SU-DHL-6 (cell line): Measurements from ENCODE around the gene HOXC13.

Experiments used
- H2AFZ ChIP-seq: fragments of 200-600 bp; sonication (generic); 2 replicates; pipeline ENCODE4 v1.6.1; 2014; ENCODE audit warnings: low read depth, mild to moderate bottlenecking, moderate library complexity, mixed read lengths, antibody characterized with exemption, low read length; ENCODE audit not compliant: severe bottlenecking
- H3F3A ChIP-seq: fragments of 200-600 bp; shearing (Covaris generic); 2 replicates; pipeline ENCODE4 v1.6.0; 2016; ENCODE audit warnings: antibody characterized with exemption, mild to moderate bottlenecking; ENCODE audit not compliant: insufficient read depth
- H3K27ac ChIP-seq: fragments of 200-600 bp; sonication (generic); 2 replicates; pipeline ENCODE4 v1.5.1; 2016; ENCODE audit warnings: low read depth, mild to moderate bottlenecking, low read length, moderate library complexity, mixed read lengths
- H3K27me3 ChIP-seq: fragments of 200-600 bp; sonication (generic), shearing (Covaris generic); 2 replicates; pipeline ENCODE4 v1.6.0; 2014; ENCODE audit warnings: mild to moderate bottlenecking, low read length
- H3K36me3 ChIP-seq: fragments of 200-600 bp; sonication (generic); 2 replicates; pipeline ENCODE4 v1.6.1; 2014; ENCODE audit warnings: mild to moderate bottlenecking, low read length, mixed read lengths
- H3K4me2 ChIP-seq: fragments of 300-600, 200-600 bp; shearing (Covaris generic), sonication (generic); 2 replicates; pipeline ENCODE4 v1.6.0; 2014; ENCODE audit warnings: low read length, low read depth, mild to moderate bottlenecking; ENCODE audit not compliant: poor library complexity, severe bottlenecking
- H3K4me3 ChIP-seq: fragments of 200-600 bp; sonication (generic); 2 replicates; pipeline ENCODE4 v1.5.1; 2014; ENCODE audit warnings: antibody characterized with exemption, low read length, mild to moderate bottlenecking, mixed read lengths; ENCODE audit not compliant: insufficient read depth, poor library complexity, severe bottlenecking
- H3K79me2 ChIP-seq: fragments of 200-600 bp; sonication (generic); 2 replicates; pipeline ENCODE4 v1.6.1; 2014; ENCODE audit warnings: mild to moderate bottlenecking, low read length, moderate library complexity; ENCODE audit not compliant: insufficient read depth
- H3K9ac ChIP-seq: fragments of 200-600 bp; sonication (generic); 2 replicates; pipeline ENCODE4 v1.7.0; 2014; ENCODE audit warnings: mild to moderate bottlenecking, low read length
- H3K9me2 ChIP-seq: fragments of 200-600 bp; sonication (generic); replicated peaks from 2 replicates; pipeline ENCODE4 v1.6.1; 2014; ENCODE audit warnings: low read length; ENCODE audit not compliant: insufficient read depth
- H3K9me3 ChIP-seq: fragments of 200-600 bp; sonication (generic); 2 replicates; pipeline ENCODE4 v1.6.1; 2014; ENCODE audit warnings: low read length, mixed read lengths; ENCODE audit not compliant: insufficient read depth
- H4K20me1 ChIP-seq: fragments of 200-600 bp; sonication (generic); 2 replicates; pipeline ENCODE4 v1.6.1; 2014; ENCODE audit warnings: low read depth, mild to moderate bottlenecking, antibody characterized with exemption, low read length, moderate library complexity, mixed read lengths
- EZH2phosphoT487 ChIP-seq: fragments of 200-600 bp; sonication (generic), shearing (Covaris generic); conservative IDR thresholded peaks from 2 replicates; pipeline ENCODE4 v1.6.1; 2018; ENCODE audit warnings: mild to moderate bottlenecking, antibody characterized with exemption, low read length, moderate library complexity, mixed read lengths
- TF ChIP-seq, protein P1 (sequence below): fragments of 200-600 bp; sonication (generic); IDR thresholded peaks from one replicate; pipeline ENCODE4 v1.5.1; 2017; ENCODE audit warnings: antibody characterized with exemption, mild to moderate bottlenecking, low read length, moderate library complexity; ENCODE audit not compliant: insufficient read depth, poor library complexity, severe bottlenecking

Gene HOXC13

GRCh38 chr12:53950437-53950773 lies 11.8 kb downstream of the HOXC13 start:
- TF ChIP-seq, protein P1, sequence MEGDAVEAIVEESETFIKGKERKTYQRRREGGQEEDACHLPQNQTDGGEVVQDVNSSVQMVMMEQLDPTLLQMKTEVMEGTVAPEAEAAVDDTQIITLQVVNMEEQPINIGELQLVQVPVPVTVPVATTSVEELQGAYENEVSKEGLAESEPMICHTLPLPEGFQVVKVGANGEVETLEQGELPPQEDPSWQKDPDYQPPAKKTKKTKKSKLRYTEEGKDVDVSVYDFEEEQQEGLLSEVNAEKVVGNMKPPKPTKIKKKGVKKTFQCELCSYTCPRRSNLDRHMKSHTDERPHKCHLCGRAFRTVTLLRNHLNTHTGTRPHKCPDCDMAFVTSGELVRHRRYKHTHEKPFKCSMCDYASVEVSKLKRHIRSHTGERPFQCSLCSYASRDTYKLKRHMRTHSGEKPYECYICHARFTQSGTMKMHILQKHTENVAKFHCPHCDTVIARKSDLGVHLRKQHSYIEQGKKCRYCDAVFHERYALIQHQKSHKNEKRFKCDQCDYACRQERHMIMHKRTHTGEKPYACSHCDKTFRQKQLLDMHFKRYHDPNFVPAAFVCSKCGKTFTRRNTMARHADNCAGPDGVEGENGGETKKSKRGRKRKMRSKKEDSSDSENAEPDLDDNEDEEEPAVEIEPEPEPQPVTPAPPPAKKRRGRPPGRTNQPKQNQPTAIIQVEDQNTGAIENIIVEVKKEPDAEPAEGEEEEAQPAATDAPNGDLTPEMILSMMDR, result no peak
- TF ChIP-seq EZH2phosphoT487, result no peak
- H3K9ac ChIP-seq, result no peak overlapping the region
- H3K27me3 ChIP-seq, result no peaks in the 10 kb centered on the region
- no peak overlapping the region for H3K4me3 ChIP-seq
- H3K36me3 ChIP-seq, result no peaks in the 10 kb centered on the region
- H2AFZ ChIP-seq, result no peak overlapping the region
- H3K79me2 ChIP-seq, result no peaks in the 10 kb centered on the region
- no peaks in the 10 kb centered on the region for H4K20me1 ChIP-seq
- H3K27ac ChIP-seq, result no peak overlapping the region
- no peaks in the 10 kb centered on the region for H3F3A ChIP-seq
- H3K9me3 ChIP-seq, result no peaks in the 10 kb centered on the region
- no peaks in the 10 kb centered on the region for H3K9me2 ChIP-seq
- H3K4me2 ChIP-seq, result no peak overlapping the region

DNA sequence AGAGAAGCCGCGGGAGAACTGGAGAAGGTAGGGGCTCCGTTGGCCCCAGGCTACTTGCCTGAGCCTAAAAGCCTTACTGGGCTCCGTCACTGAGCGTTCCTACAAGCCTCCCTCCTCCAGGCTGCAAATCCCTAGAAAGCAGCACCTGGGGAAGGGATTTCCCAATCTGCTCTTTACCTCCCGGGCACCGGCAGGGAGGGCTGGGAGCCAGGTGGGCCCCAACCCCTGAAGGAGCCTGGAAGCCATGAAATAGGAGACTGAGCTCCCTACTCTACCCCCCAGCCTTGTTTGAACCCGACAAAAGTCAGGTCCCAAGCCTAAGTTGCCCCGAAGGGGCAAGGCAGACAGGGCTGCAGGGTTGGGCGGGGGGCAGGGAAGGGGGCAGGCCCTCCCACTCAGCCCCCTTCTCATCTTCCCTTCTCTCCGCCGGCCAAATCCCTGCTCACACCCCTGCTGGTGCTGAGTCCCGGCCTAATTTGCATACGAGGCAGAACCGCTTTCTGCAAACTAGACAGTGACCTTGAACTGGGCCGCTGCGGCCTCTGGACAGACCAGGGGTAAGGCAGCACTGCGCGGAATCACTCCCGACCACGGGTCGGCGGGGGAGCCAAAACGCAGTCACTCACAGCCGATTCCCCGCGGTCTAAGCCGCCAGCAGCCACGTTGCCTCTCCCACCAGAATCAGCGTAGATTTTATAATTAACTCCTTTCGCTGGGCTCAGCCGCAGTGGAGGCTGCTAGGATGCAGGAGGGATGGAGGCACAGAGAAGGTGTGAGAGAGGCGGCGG lies 12.4 kb downstream of the HOXC13 start:
- no peak for TF ChIP-seq EZH2phosphoT487
- TF ChIP-seq, protein P1, result no peak
- H3K9me3 ChIP-seq, result no peaks in the 10 kb centered on the region
- no peak overlapping the region for H2AFZ ChIP-seq
- no peaks in the 10 kb centered on the region for H3K27me3 ChIP-seq
- no peaks in the 10 kb centered on the region for H4K20me1 ChIP-seq
- no peaks in the 10 kb centered on the region for H3K9me2 ChIP-seq
- H3K9ac ChIP-seq, result no peak overlapping the region
- no peak overlapping the region for H3K27ac ChIP-seq
- H3K4me3 ChIP-seq, result no peak overlapping the region
- no peaks in the 10 kb centered on the region for H3K36me3 ChIP-seq
- no peaks in the 10 kb centered on the region for H3K79me2 ChIP-seq
- H3F3A ChIP-seq, result no peaks in the 10 kb centered on the region
- no peak overlapping the region for H3K4me2 ChIP-seq

- Histone ChIP-seq H3K27me3 (no peaks in the 10 kb centered on the region), H3K36me3 (no peaks in the 10 kb centered on the region), H3K4me2 (no peak overlapping the region), H3K27ac (no peak overlapping the region), H3K9me3 (no peaks in the 10 kb centered on the region), H3K79me2 (no peaks in the 10 kb centered on the region), H3K4me3 (no peak overlapping the region), H3K9ac (no peak overlapping the region), H4K20me1 (no peaks in the 10 kb centered on the region), H3K9me2 (no peaks in the 10 kb centered on the region), H2AFZ (no peak overlapping the region), H3F3A (no peaks in the 10 kb centered on the region)
- TF ChIP-seq, protein P1, result no peak
- no peak for TF ChIP-seq EZH2phosphoT487
These were observed 13.1 kb downstream of the HOXC13 start for GRCh38 chr12:53951577-53952334.
